IPS-18c (cell line): ENCODE results near the gene TSPAN5.

Source experiments
- H3K4me3 ChIP-seq: 2 replicates; pipeline ENCODE4 v1.7.0; 2013; ENCODE audit warnings: low read depth, mild to moderate bottlenecking, low read length, moderate library complexity; ENCODE audit not compliant: insufficient read depth
- H3K9me3 ChIP-seq: one replicate; pipeline ENCODE4 v1.6.1; 2013; ENCODE audit warnings: mild to moderate bottlenecking, low read length, moderate library complexity; ENCODE audit not compliant: control insufficient read depth, insufficient read depth

The TSPAN5 gene

DNA sequence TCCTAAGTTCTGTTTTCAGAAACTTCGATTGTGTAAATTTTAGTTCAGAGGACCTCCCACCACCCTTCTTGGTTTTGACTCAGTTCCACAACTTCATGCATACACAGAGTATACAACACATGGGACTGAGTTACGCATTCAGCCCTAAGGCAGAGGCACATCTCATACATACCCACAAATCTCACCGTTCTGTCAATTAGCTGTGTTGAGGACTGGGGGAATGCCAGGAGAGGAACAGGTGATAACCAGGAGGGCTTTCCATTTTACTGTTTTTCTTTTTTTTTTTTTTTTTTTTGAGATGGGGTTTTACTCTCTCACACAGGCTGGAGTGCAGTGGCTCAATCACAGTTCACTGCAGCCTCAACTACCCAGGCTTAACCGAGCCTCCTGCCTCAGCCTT, 150.2 kb downstream of the TSPAN5 start:
- no peak overlapping the region for H3K4me3 ChIP-seq

DNA sequence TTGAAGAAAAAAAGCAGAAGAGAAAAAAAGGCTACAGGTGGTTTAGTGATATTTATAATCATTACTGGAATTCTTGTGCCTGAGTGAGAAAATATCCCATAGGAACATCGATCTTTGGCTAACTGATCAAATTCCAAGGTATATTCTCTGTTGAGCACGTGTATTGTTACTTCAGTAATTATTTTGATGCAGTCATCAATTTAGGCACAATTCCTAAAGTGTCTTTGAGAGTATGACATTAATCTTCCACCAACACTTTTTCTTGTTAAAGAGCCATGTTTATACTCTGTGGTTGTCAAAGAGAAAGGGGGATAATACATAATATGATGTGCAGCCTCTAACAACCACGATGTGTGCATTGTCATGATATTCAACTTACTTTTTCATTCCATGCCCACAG, 151.1 kb downstream of the TSPAN5 start:
- Histone ChIP-seq H3K4me3 (no peak overlapping the region), H3K9me3 (no peaks in the 10 kb centered on the region)

More for the DNA sequence above, 150.2 kb downstream of the TSPAN5 start:
- no peaks in the 10 kb centered on the region for H3K9me3 ChIP-seq

DNA sequence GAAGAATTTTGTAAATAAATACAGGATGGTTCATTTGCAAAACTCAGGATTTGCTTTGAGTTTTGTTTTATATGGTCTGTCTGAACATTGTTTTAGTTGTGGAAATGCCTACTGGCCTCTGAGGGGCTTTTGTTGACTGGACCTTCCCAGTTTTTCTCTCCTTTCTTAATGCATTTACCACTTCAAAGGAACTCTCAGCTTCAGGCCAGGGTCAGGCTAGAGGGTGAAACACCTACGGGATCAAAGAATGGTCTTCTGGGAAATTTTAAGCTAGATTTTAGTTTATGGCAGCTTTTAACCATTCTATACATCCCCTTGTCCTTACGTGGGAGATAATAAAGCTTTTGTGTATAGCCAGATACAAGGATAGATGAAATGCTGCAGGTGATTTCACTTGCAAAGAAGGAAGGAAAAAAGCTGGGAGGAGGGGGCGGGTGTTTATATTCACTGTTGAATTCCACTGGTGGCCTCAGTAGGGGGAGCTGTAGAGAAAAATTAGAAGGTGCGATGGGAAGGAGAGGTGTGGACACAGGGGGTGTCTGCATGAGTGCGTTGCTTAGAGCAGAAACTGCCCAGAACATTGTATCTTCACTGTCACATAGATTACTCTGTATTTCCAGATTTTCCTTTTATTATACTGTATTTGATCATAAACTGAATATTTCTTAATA, 151.8 kb downstream of the TSPAN5 start:
- no peaks in the 10 kb centered on the region for H3K9me3 ChIP-seq

DNA sequence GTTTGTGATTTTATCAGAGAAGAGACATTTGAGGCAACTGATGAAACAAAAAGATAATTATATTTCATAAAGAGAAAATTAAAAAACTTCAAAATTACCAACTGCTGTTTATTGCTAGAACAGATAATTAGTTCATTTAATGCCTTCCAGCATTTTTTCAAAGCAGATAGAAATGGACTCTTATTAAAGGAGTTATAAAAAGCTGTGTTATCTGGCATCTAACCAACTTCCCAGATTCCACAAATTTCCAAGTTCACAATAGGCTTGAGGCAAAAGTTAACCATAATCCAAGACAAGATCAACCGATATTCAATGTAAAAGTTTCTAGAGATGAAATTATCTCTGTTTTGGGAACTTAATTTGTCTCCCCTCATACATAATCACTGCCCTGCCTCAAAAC, 152.4 kb downstream of the TSPAN5 start:
- Histone ChIP-seq H3K4me3 (no peak overlapping the region), H3K9me3 (no peaks in the 10 kb centered on the region)

More for the DNA sequence above, 151.8 kb downstream of the TSPAN5 start:
- H3K4me3 ChIP-seq: 0 out of 2 replicates have a peak overlapping the region, but pooled peaks have one; percentile 15

DNA sequence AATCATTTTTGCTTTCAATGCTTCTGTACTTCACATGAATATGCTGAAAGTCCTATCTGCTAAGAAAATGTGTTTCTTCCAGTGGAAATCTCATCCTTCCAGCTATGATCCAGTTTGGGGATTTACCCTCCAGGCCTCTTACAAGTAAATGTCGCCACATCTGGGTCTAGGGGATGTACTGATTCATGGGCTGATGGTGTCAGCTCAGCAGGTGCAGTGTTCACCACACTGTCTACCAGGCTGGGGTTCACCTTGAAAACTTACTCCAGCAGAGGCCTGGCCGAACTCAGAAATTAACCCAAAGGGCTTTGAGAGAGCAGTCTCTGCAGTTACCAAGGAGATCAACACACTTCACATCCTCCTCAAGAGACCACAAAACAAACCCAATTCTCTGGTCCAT, 154.3 kb downstream of the TSPAN5 start:
- Histone ChIP-seq H3K9me3 (no peaks in the 10 kb centered on the region), H3K4me3 (no peak overlapping the region)

DNA sequence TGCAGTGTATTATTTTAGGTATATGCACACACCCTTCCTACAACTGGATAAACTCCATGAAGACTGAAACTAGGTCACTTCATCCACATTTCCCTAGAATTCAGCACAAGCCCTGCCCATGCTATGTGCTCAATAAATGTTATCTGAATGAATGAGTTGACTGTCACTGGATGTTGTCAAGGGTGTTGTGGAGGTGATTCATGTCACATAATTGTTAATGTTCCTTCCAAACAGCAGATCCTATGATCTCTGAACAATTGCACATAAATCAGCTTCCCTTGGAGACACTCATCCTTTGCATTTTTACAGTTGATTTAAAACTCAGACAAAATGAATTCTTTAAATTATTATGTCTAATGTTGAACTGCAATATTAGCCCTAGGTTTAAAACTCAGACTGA, 154.7 kb downstream of the TSPAN5 start:
- Histone ChIP-seq H3K9me3 (no peaks in the 10 kb centered on the region), H3K4me3 (no peak overlapping the region)

DNA sequence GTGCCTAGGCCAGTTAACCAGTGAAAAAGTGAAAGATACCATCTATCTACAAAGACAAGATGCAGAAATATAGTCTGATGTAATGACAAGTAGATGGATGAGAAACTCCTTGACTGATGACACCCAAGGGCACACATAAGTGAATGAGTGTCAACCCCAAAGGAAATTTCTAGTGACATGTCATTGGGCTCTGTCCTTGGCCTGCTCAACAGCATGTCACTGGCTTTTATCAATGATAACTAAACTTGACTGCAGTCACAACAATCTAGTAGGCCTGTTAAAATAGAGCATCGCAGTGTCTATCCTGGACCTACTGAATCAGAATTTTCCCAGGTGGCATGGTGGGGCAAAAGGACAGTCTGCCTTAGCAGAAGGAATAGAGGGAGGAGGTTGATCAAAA, 155.8 kb downstream of the TSPAN5 start:
- Histone ChIP-seq H3K4me3 (no peak overlapping the region), H3K9me3 (no peaks in the 10 kb centered on the region)

DNA sequence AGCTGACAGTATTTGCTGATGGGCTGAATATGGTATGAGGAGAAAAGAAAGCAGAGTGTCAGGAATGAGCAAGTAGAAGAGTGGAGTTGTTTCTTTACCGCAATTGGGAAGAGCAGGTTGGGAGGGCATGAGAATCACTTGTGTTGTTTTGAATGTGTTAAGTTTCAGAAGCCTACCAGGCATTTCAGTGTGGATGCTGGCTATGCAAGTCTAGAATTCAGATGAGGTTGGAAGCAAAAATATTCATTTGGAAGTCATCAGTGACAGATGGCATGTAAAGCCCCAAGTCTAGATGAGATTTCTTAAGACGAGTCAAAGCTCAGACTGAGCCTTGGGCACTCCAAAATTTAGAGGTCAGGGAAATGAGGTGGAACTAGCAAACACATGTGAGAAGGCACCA, 156.4 kb downstream of the TSPAN5 start:
- Histone ChIP-seq H3K4me3 (no peak overlapping the region), H3K9me3 (no peaks in the 10 kb centered on the region)

DNA sequence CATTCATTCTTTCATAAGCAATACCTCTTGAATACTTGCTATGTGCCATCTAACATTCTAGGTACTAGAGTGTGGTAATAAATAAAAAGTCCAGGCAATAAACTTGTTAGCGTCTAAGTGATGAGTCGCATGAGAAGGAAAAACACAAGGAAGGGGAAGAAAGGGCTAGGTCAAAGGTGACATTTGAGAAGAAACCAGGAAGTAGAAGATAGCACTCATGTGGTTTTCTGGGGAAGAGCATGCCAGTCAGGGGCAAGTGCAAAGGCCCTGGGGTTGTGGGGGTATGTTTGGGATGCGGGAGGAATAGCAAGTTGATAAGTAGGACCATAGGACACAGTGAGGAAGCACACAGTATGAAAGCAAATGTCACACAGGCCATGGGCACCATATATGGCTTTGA, 157.0 kb downstream of the TSPAN5 start:
- no peak overlapping the region for H3K4me3 ChIP-seq
- no peaks in the 10 kb centered on the region for H3K9me3 ChIP-seq

DNA sequence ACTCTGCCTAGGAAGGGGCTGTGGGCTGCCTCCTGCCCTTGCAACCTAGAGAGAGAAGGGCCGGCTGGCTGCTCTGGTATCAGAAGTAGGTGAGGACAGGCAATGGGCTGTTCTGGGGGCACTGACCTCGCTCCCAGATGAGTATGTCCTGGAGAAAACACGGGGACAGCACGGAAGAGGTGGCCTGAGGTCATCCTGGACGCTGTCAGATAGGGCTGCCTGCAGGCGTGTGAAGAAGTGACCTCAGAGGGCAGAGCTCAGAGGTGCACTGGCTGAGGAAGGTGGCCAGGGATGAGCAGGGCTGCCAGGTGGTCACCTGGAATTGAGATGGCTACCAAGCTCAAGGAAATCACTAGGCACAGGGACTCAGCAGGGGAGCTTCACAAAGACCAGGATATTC, 159.6 kb downstream of the TSPAN5 start:
- H3K9me3 ChIP-seq: no peaks in the 10 kb centered on the region
- no peak overlapping the region for H3K4me3 ChIP-seq

DNA sequence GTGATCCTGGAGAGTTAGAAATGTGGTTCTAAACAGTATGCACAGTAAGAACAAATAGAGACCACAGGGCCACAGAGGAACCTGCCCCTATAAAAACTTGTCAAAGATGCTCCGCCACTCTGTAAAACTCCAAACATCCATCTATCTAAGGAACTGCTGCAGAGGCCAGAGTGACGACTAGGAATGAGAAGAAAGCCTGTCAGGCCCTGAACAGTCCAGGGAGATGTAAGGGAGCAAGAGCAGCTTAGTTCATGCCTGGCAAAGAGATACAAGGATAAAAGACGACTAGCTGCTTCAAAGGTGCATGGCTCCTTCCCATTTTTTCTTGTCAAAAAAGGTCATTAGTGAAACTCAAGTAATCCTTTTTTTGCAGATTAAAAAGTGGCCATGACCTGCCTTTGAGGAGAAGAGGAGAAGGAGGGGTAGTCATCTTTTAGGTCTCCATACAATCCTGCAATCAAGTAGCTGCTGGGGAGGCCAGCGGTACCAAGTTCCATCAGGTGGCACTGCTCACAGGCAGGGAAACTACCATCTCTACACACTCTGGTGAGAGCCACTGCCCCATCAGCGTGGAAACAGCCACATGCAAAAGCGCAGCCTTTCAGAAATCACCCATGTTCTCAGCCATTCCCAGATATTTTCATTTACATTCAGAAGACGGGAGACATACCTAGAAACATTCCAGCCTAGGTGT, 162.1 kb downstream of the TSPAN5 start:
- H3K4me3 ChIP-seq: no peak overlapping the region

DNA sequence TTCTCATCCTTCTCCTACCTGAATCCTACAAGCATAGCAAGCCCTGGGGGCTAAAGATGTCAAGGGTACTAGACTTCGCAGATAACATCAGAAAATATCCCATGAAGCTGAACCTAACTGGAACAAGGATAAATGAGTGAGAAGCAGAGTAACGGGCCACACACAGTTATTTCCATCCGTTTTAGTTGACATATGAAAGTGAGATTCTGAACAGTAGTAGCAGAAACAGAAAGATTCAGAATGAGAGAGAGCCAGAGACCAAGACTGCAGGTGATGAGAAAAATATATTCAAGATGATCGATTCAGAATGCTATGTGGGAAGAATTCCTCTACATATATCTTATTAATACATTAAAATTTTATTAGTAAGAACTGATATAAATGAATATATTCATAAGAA, 165.1 kb downstream of the TSPAN5 start:
- no peak overlapping the region for H3K4me3 ChIP-seq
- no peaks in the 10 kb centered on the region for H3K9me3 ChIP-seq

More for the DNA sequence above, 162.1 kb downstream of the TSPAN5 start:
- no peaks in the 10 kb centered on the region for H3K9me3 ChIP-seq

DNA sequence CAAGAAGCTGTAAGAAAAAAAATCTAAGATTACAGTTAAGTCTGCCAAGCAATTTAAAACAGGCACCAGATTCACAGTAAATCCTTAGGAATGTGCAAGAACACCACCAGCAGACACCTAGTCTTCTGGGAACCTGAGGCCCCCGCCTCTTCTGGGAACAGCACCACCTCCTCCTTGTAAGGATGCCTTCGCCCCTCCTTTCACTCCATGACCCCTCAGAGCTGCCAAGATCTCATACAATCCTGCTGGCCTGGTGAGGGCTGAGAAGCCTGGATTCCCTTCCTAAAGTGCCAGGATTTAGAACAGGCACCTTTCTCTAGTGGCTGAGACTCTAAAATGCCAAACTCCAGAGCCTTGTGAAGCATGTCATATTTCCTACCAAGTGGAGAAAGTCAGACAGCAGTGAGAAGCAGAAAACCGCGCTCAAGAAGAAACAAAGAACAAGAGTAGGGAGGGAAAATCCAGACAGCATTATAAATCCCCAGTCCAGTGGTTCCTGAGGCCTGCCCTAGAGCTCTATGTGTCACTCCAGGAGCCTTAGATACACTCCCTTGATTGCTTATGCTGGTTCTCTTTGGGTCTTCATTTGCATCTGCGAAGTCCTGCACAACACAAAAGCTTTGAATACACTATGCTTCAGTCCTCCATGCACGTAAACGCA, 166.4 kb downstream of the TSPAN5 start:
- no peak overlapping the region for H3K4me3 ChIP-seq

DNA sequence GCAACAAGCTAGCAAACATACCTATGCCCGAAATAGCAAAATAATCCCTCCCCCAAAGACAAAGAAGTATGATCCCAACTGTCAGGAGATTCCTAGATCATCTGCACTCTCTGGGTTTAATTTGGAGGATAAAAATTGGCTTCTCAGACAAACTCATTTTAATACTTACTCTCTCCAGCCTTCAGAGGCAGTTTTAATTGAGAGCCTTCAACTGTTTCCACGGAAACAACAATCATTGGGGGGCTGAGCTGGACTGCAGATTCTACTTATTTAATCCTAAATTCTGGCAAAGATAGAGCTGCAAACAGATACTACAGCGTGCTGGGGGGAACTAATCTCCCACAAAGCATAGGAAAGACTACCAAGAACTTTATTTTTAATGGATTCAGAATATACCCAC, 168.2 kb downstream of the TSPAN5 start:
- no peak overlapping the region for H3K4me3 ChIP-seq
- H3K9me3 ChIP-seq: no peaks in the 10 kb centered on the region

More for the DNA sequence above, 166.4 kb downstream of the TSPAN5 start:
- no peaks in the 10 kb centered on the region for H3K9me3 ChIP-seq

DNA sequence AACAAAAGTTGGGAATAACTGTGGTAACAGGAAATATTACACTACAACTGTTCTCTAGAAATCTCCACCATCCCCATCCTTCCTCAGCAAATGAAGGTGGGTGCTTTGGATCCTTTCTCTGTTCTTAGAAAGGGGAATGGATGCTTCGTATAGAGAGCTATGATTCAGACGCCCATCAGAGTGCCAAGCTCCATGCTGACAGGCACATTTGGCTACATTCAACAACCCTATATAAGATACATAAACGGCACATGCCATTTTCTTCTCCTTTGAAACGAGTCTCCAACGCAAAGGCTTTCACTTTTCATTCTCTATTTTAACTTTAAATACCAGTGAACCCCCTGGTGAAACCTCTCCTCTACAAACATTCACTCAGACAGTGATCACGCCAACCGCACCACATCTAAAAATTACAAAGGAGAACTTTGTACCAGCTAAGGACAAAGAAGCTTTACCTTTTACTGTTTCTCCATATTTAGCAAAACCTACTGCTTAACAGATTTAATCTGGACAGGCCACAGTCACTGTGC, 172.5 kb downstream of the TSPAN5 start:
- no peaks in the 10 kb centered on the region for H3K9me3 ChIP-seq
- no peak overlapping the region for H3K4me3 ChIP-seq

DNA sequence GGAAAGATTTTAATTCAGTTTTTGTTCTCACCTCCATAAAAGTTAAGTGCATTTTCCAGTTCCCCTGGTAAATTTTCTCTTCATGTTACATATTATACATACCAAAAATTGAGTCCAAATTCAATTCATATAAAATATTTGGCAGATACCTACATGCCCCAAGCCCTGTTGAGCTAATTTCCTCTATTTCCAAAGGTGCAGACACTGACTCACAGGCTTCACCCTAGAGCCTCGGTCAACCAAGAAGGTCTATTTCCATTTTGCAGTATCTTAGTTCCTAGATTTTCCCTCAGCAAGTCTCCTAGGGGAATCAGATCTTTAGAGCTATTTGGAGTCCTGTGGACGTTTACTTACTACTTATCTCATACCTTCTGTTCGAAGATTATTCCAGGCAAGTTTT, 174.4 kb downstream of the TSPAN5 start:
- Histone ChIP-seq H3K9me3 (no peaks in the 10 kb centered on the region), H3K4me3 (no peak overlapping the region)

DNA sequence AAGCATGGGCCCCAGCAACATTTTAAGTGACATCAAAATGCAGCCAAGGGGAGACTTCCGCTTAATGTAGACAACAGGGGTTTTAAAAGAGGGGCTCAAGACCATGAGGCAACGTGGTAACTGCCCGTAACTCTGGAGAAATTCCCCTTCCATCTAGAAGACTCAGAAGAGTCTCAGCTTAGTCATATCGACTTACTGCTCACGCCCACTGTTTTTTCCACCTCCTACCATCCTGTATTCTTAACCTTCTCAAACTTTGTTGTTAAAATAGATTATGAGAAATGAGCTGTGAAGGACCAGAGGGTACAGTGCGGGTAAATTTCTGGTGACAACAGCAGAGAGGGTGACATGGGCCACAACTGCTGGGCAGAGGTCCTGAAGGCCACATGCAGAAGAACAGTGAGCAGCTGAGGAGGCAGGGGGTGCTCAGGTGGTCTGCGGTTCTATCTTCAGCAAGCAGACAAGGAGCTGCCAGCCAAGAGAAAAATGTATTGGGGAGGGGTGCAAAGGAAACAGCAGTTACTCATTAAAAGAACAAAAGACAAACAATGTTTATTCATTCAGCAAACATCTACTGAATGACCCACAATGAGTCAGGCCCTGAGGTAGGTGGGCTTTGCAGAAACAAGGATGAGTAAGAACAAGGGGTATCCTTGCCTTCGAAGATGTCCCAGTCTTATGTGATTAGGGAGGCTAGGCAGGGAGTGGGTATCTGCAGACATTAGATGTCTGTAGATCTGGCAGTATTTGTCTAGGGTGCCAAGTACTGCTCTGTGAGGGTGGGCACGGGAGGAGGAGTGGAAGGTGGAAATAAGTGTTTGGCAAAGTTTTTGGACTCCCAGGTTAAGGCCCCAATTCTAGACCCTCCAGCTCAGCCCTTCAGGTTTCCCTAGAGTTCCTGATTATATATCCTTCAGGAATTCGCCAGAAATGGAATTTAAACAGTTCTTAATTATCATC, 175.3 kb downstream of the TSPAN5 start:
- Histone ChIP-seq H3K4me3 (no peak overlapping the region; the same call in 1 of the 2 replicates), H3K9me3 (no peaks in the 10 kb centered on the region)
